CD14-positive monocyte (primary cell): Measurements from ENCODE around the gene LY6G5B. TPM values are rescaled to one million over a fixed set of nuclear protein-coding genes. Genes with fewer than 3 reads are reported as not detected.
A peak's percentile ranks its signal among the peaks of the same experiment; 100 is the strongest.

Source experiments
- DNase-seq, 3 donors: peaks; one replicate each; pipeline ENCODE4 v3.0.0-alpha.2; 2011 to 2022
- H2AFZ ChIP-seq: 2 replicates; pipeline ENCODE4 v1.6.0; 2012; ENCODE audit warnings: mild to moderate bottlenecking, low read depth, low read length, inconsistent platforms; ENCODE audit not compliant: insufficient read depth, poor library complexity, severe bottlenecking
- H3K27ac ChIP-seq, 2 donors: 1 replicate in 1 of 2; 2 replicates in 1 of 2; pipeline ENCODE4 v1.5.1; 2012 to 2013; ENCODE audit warnings: low read length in 2 of 2, control low read depth in 1 of 2, inconsistent platforms in 1 of 2, low read depth in 1 of 2, mild to moderate bottlenecking in 1 of 2
- H3K27me3 ChIP-seq, 2 donors: one replicate each; pipeline versions ENCODE4 v1.6.0 to v1.6.1; 2011 to 2013; ENCODE audit warnings: low read length in 2 of 2; ENCODE audit not compliant: control insufficient read depth in 2 of 2, insufficient read depth in 2 of 2
- H3K36me3 ChIP-seq, 2 donors: replicated peaks in 1 of 2; 1 replicate in 1 of 2; 2 replicates in 1 of 2; pipeline versions ENCODE4 v1.5.1 to v1.6.1; 2012 to 2013; ENCODE audit warnings: low read length in 2 of 2, control low read depth in 1 of 2, inconsistent platforms in 1 of 2, mild to moderate bottlenecking in 1 of 2; ENCODE audit not compliant: insufficient read depth in 2 of 2, control insufficient read depth in 1 of 2
- H3K4me1 ChIP-seq, 2 donors: 1 replicate in 1 of 2; 2 replicates in 1 of 2; pipeline versions ENCODE4 v1.5.1 to v1.6.1; 2012 to 2013; ENCODE audit warnings: low read length in 2 of 2, control low read depth in 1 of 2, inconsistent platforms in 1 of 2, mild to moderate bottlenecking in 1 of 2, moderate library complexity in 1 of 2; ENCODE audit not compliant: insufficient read depth in 2 of 2, control insufficient read depth in 1 of 2
- H3K4me2 ChIP-seq: replicated peaks from 2 replicates; pipeline ENCODE3; 2012; ENCODE audit warnings: low read length, moderate library complexity, mild to moderate bottlenecking; ENCODE audit not compliant: poor library complexity, severe bottlenecking; ENCODE audit errors: extremely low read depth
- H3K4me3 ChIP-seq, 3 experiments: fragments of 200-600 bp in 1 of 3; sonication (generic) in 1 of 3; replicated peaks in 1 of 3; 1 replicate in 2 of 3; 2 replicates in 1 of 3; pipeline ENCODE4 v1.5.1; 2011 to 2013; ENCODE audit warnings: low read length in 3 of 3, mild to moderate bottlenecking in 3 of 3, control low read depth in 2 of 3, low read depth in 2 of 3, inconsistent platforms in 1 of 3, moderate library complexity in 1 of 3
- H3K79me2 ChIP-seq: 2 replicates; pipeline ENCODE4 v1.6.0; 2012; ENCODE audit warnings: mild to moderate bottlenecking, control low read depth, inconsistent platforms, low read length, moderate library complexity; ENCODE audit not compliant: insufficient read depth
- H3K9ac ChIP-seq: 2 replicates; pipeline ENCODE4 v1.6.0; 2017; ENCODE audit warnings: low read length, mild to moderate bottlenecking; ENCODE audit not compliant: insufficient read depth, poor library complexity, severe bottlenecking
- H3K9me3 ChIP-seq, 2 donors: replicated peaks in 1 of 2; 1 replicate in 1 of 2; 2 replicates in 1 of 2; pipeline versions ENCODE4 v1.5.1 to v1.6.1; 2012 to 2013; ENCODE audit warnings: low read length in 2 of 2, control low read depth in 1 of 2; ENCODE audit not compliant: control insufficient read depth in 1 of 2, insufficient read depth in 1 of 2
- H4K20me1 ChIP-seq: 2 replicates; pipeline ENCODE4 v1.6.0; 2012; ENCODE audit warnings: mild to moderate bottlenecking, low read length, control low read depth, moderate library complexity; ENCODE audit not compliant: insufficient read depth
- H3K27ac Mint-ChIP-seq, 7 donors: one replicate each; pipeline ENCODE4 v1.8.0; 2020; ENCODE audit warnings: mild to moderate bottlenecking in 7 of 7, mixed read lengths in 7 of 7, moderate library complexity in 6 of 7, inconsistent platforms in 2 of 7
- H3K27me3 Mint-ChIP-seq, 3 donors: one replicate each; pipeline ENCODE4 v1.8.0; 2021 to 2022; ENCODE audit warnings: low read depth in 3 of 3, mild to moderate bottlenecking in 3 of 3, mixed read lengths in 3 of 3, moderate library complexity in 3 of 3, inconsistent platforms in 1 of 3
- H3K36me3 Mint-ChIP-seq, 2 donors: one replicate each; pipeline ENCODE4 v1.8.0; 2020; ENCODE audit warnings: mixed read lengths in 2 of 2, inconsistent platforms in 1 of 2, mild to moderate bottlenecking in 1 of 2
- H3K4me1 Mint-ChIP-seq: one replicate; pipeline ENCODE4 v1.8.0; 2020; ENCODE audit warnings: mild to moderate bottlenecking, mixed read lengths
- H3K4me3 Mint-ChIP-seq, 2 donors: one replicate each; pipeline ENCODE4 v1.8.0; 2020; ENCODE audit warnings: mild to moderate bottlenecking in 2 of 2, mixed read lengths in 2 of 2, moderate library complexity in 1 of 2
- H3K9me3 Mint-ChIP-seq, 7 donors: one replicate each; pipeline ENCODE4 v1.8.0; 2020 to 2022; ENCODE audit warnings: mixed read lengths in 7 of 7, mild to moderate bottlenecking in 6 of 7, moderate library complexity in 6 of 7, inconsistent platforms in 2 of 7
- WGBS: methylation state at CpG from one replicate; pipeline ENCODE4 v1.1.5; 2013; ENCODE audit warnings: missing lambda C conversion rate; ENCODE audit not compliant: insufficient coverage; 5-methylcytosine and 5-hydroxymethylcytosine counted together
- intact Hi-C, 2 donors: fragments of 100-400 bp; cut with micrococcal nuclease; formaldehyde crosslinking; loops; one replicate each; pipeline versions ENCODE4 v1.15.0 to v1.15.1; 2023
- polyA plus RNA-seq, 3 donors: library from polyadenylated mRNA; depleted of rRNA in 1 of 3; unstranded in 2 of 3; stranded (reverse) in 1 of 3; fragments of 300-500 nt in 2 of 3; fragments of >200 nt in 1 of 3; fragmentation: Illumina TruSeq in 2 of 3; gene quantifications; 1 replicate in 2 of 3; 2 replicates in 1 of 3; pipeline ENCODE4 v1.2.3, GENCODE V29; 2012 to 2021
- TF ChIP-seq, protein P1 (sequence below): fragments of 200-600 bp; IDR thresholded peaks from one replicate; pipeline ENCODE4 v1.8.0; 2022; ENCODE audit warnings: antibody characterized with exemption, mild to moderate bottlenecking

The LY6G5B gene
- polyA plus RNA-seq, 3 donors = 0.17 to 55.1 TPM; not detected in 1

DNA sequence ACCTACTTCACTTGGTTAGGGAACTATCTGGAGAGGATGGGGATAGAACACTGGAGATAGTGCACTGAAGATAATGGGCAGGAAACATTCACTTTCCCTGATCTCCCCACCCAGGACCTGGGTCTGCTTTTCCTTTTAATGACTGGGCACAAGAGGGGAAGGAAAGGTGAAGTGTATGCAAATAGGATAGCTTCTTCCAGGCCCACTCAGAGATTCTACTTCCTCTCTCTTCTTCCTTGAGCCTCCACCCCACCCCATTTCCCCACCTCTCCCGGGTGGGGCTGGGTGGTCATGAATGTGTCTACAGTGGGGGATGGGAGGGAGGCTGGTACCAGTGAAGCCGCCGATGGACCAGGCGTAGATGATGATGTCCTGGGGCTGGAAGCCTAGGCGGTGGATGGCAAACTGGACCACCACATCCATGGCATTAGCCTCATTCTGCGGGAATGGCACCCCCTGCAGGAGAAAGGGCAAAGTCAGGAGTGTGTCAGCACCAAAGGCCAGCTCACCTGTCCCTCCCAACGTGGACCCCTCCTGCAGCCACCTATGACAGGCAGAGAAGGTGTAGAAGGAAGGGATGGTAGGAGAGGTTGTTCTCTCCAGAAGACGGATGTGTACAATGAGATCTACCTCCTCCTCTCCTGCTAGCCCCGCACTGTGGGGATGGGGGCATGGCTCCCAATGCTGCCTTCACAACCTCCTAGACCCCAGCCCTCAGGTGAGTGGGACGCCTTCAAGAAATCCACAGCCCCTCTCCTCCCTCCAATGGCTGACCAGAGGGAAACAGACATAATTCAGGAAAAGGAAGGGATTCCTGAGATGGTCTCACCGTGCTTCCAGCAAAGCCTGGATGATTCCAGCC lies 19.7 kb downstream of the LY6G5B start:
- Histone ChIP-seq H3K4me2 (no peak overlapping the region), H3K4me1 (peaks cover 9 to 10% of the 10 kb centered on the region in 2 donors), H3K27ac (peak overlapping the region in 1 of 2 donors; percentile 46), H3K9me3 (no peaks in the 10 kb centered on the region), H3K9ac (no peak overlapping the region), H3K4me3 (no peak overlapping the region), H3K27me3 (no peaks in the 10 kb centered on the region), H2AFZ (no peak overlapping the region), H4K20me1 (peaks cover 18% of the 10 kb centered on the region), H3K36me3 (peaks cover 81 to 97% of the 10 kb centered on the region in 2 donors), H3K79me2 (peaks cover under 1% of the 10 kb centered on the region)
- Mint-ChIP-seq H3K36me3 (peaks cover 89 to 92% of the 10 kb centered on the region in 2 donors), H3K4me3 (no peak overlapping the region), H3K27me3 (peaks cover 0 to 6% (median 1%) of the 10 kb centered on the region in 3 donors), H3K27ac (peak overlapping the region; percentile 33 to 82 (median 57)), H3K9me3 (no peaks in the 10 kb centered on the region), H3K4me1 (peaks cover 14% of the 10 kb centered on the region)
- WGBS = no CpG with 5 or more reads among the region's 11 CpGs
- intact Hi-C loops = no loop called here
- no peak for DNase-seq
- TF ChIP-seq, protein P1, sequence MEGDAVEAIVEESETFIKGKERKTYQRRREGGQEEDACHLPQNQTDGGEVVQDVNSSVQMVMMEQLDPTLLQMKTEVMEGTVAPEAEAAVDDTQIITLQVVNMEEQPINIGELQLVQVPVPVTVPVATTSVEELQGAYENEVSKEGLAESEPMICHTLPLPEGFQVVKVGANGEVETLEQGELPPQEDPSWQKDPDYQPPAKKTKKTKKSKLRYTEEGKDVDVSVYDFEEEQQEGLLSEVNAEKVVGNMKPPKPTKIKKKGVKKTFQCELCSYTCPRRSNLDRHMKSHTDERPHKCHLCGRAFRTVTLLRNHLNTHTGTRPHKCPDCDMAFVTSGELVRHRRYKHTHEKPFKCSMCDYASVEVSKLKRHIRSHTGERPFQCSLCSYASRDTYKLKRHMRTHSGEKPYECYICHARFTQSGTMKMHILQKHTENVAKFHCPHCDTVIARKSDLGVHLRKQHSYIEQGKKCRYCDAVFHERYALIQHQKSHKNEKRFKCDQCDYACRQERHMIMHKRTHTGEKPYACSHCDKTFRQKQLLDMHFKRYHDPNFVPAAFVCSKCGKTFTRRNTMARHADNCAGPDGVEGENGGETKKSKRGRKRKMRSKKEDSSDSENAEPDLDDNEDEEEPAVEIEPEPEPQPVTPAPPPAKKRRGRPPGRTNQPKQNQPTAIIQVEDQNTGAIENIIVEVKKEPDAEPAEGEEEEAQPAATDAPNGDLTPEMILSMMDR = no peak

DNA sequence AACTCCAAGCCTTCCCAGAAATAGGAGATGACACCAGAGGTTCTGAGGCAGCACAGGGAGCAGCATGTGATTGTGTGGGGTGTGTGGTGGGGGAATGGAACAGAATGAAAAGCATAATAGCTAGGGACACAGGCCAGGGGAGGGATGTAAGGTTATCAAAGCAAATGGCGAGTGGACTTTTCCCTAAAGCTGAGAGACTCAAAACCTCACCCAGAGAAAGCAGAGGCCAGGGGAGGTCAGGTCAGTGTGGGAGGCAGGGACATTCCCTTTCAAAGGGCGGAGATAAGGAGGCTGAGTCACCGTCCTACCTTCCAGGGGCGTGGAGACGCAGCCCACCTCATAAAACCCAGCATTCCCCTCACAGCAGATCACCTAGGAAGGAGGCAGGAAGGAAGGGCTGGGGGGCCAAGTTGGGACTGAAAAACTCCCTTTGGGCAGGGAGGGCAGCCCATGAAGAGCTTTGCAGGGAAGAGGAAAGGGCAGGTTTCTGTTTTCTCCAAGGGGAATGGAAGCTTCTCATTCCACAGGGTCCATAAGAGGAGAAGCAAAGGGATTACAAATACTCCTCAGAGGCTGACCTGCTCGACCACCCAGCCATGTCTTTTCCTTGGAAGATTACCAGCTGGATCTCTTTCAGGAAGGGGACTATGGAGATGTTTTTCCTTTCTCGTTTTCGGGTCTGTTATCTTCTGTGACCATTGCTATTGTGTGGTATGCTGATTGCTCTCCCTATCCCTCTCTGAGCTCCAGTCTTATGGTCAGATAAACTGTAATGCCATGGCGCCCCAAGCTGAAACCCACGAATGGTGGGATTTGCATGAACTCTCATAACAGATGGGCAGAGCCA lies 20.7 kb downstream of the LY6G5B start:
- Histone ChIP-seq H3K9me3 (no peaks in the 10 kb centered on the region), H2AFZ (no peak overlapping the region)
- intact Hi-C loops = no loop called here

More for the DNA sequence above, 20.7 kb downstream of the LY6G5B start:
- no peaks in the 10 kb centered on the region for H3K9me3 Mint-ChIP-seq
- peaks cover 0 to 6% (median 1%) of the 10 kb centered on the region in 3 donors for H3K27me3 Mint-ChIP-seq
- no peak overlapping the region for H3K4me3 ChIP-seq
- peaks cover 90 to 94% of the 10 kb centered on the region in 2 donors for H3K36me3 Mint-ChIP-seq
- H3K4me1 Mint-ChIP-seq = peaks cover 14% of the 10 kb centered on the region
- WGBS = no CpG with 5 or more reads among the region's 10 CpGs
- peaks cover 26% of the 10 kb centered on the region for H4K20me1 ChIP-seq
- no peak overlapping the region for H3K4me3 Mint-ChIP-seq
- H3K4me2 ChIP-seq = no peak overlapping the region
- peaks cover 9 to 10% of the 10 kb centered on the region in 2 donors for H3K4me1 ChIP-seq
- no peak overlapping the region for H3K9ac ChIP-seq
- H3K79me2 ChIP-seq = peaks cover 7% of the 10 kb centered on the region
- H3K27ac Mint-ChIP-seq = peak overlapping the region in 5 of 7 donors; percentile 4 to 78 (median 61)
- peaks cover 90 to 99% of the 10 kb centered on the region in 2 donors for H3K36me3 ChIP-seq
- no peak for DNase-seq
- no peaks in the 10 kb centered on the region for H3K27me3 ChIP-seq
- H3K27ac ChIP-seq = peak overlapping the region in 1 of 2 donors; percentile 46
- TF ChIP-seq, protein P1 = no peak
